AG04450 (cell line): ENCODE measurements around the gene KLF16. TPM values are rescaled to one million over a fixed set of nuclear protein-coding genes. Genes with fewer than 3 reads are reported as not detected.

Source experiments
- CTCF ChIA-PET: fragments of 300-600, 350-600 bp; formaldehyde crosslinking; extraction: SDS; loops from one replicate; lab custom pipeline; 2022; ENCODE audit warnings: antibody characterized with exemption, inconsistent platforms; lab: Charles Lee
- POLR2A ChIA-PET: fragments of 350-600 bp; formaldehyde crosslinking; extraction: SDS; loops from one replicate; lab custom pipeline; 2021; ENCODE audit warnings: antibody characterized with exemption, inconsistent platforms; lab: Yijun Ruan, JAX
- DNase-seq: peaks from one replicate; pipeline ENCODE4 v3.0.0-alpha.2; 2011; ENCODE audit warnings: low read depth, low spot score
- H3K27ac ChIP-seq: one replicate; pipeline ENCODE4 v1.5.1; 2012; ENCODE audit warnings: low read depth, low read length, control low read depth
- H3K27me3 ChIP-seq: one replicate; pipeline ENCODE4 v1.6.0; 2012; ENCODE audit warnings: low read length; ENCODE audit not compliant: control insufficient read depth, insufficient read depth
- H3K4me3 ChIP-seq: 2 replicates; pipeline ENCODE4 v1.5.1; 2011; ENCODE audit warnings: mild to moderate bottlenecking, low read depth, low read length, control low read depth
- H3K9me3 ChIP-seq: 2 replicates; pipeline ENCODE4 v1.5.1; 2012; ENCODE audit warnings: low read length; ENCODE audit not compliant: control insufficient read depth, insufficient read depth
- CTCF ChIP-seq: IDR thresholded peaks from 2 replicates; pipeline ENCODE4 v1.5.1; 2011; ENCODE audit warnings: low read depth, low read length, control low read depth, inconsistent platforms
- polyA plus RNA-seq: library from polyadenylated mRNA; depleted of rRNA; stranded (reverse); fragments of >200 nt; gene quantifications from 2 replicates; pipeline ENCODE4 v1.2.3, GENCODE V29; 2011

The KLF16 gene
- polyA plus RNA-seq, 1 experiment = 3.4 TPM

GRCh38 chr19:1884719-1885334 is 21.4 kb upstream of the KLF16 start:
- no peak for TF ChIP-seq CTCF
- no peak for DNase-seq
- Histone ChIP-seq H3K27me3 (no peaks in the 10 kb centered on the region), H3K9me3 (no peaks in the 10 kb centered on the region; the same call in 1 of the 2 replicates), H3K4me3 (peak overlapping the region; percentile 86), H3K27ac (peak overlapping the region; percentile 31)
- CTCF ChIA-PET = interaction anchor here (0.6 to 1.4 kb wide), 3 partner anchors 12 to 20 kb away, joined by 4 read pairs; no protein-coding TSS in a partner anchor
- POLR2A ChIA-PET = interaction anchor here (0.6 to 0.9 kb wide), 3 partner anchors 9 to 96 kb away, joined by 3 to 5 read pairs (median 4); no protein-coding TSS in a partner anchor

GRCh38 chr19:1884291-1884718 is 20.9 kb upstream of the KLF16 start:
- CTCF ChIA-PET = no interaction called here
- POLR2A ChIA-PET = interaction anchor here (0.9 kb wide), 1 partner anchor 9 kb away, joined by 5 read pairs; no protein-coding TSS in a partner anchor
- Histone ChIP-seq H3K9me3 (no peaks in the 10 kb centered on the region; the same call in 1 of the 2 replicates), H3K27ac (peak overlapping the region; percentile 31), H3K27me3 (no peaks in the 10 kb centered on the region), H3K4me3 (peak overlapping the region; percentile 86)
- DNase-seq = no peak
- TF ChIP-seq CTCF = no peak

GRCh38 chr19:1883784-1884183 is 20.4 kb upstream of the KLF16 start:
- no peaks in the 10 kb centered on the region for H3K27me3 ChIP-seq
- peak overlapping the region; percentile 86 for H3K4me3 ChIP-seq
- CTCF ChIA-PET = no interaction called here
- POLR2A ChIA-PET = no interaction called here
- no peak overlapping the region for H3K27ac ChIP-seq
- H3K9me3 ChIP-seq = no peaks in the 10 kb centered on the region; the same call in 1 of the 2 replicates
- DNase-seq = no peak
- no peak for TF ChIP-seq CTCF

GRCh38 chr19:1882786-1883692 is 19.7 kb upstream of the KLF16 start:
- H3K4me3 ChIP-seq = peak overlapping the region; percentile 86
- DNase-seq = no peak
- TF ChIP-seq CTCF = no peak
- H3K9me3 ChIP-seq = no peaks in the 10 kb centered on the region; the same call in 1 of the 2 replicates
- H3K27ac ChIP-seq = no peak overlapping the region
- H3K27me3 ChIP-seq = no peaks in the 10 kb centered on the region
- ChIA-PET POLR2A (interaction anchor here (0.5 kb wide), 1 partner anchor 497 kb away, joined by 4 read pairs; no protein-coding TSS in a partner anchor), CTCF (no interaction called here)
